ENCODE measurements around the gene RHOV. TPM values are rescaled to one million over a fixed set of nuclear protein-coding genes. Genes with fewer than 3 reads are reported as not detected.
"Not testable (repeated sequence)": the region's sequence is repeated elsewhere in the genome, so short reads cannot be mapped to it uniquely, and the experiment has no call there.

Gene RHOV
- polyA plus RNA-seq, 1 donor (not counting 4 experiments of a cell fraction or from before 2014, with no cell fraction given): 7.1 TPM

DNA sequence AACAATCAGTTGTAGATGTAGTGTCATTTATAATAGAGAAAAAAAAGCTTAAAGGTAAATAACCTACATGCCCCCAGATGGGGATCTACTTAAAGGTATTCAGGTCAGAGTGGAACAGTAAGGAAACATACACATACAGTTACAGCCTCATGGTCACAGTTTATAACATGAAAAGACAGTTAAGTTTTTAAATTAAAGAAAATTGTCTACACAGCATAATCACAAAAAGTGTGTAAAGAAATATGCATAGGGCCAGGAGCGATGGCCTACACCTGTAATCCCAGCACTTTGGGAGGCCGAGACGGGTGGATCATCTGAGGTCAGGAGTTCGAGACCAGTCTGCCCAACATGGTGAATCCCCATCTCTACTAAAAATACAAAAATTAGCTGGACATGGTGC lies 6.8 kb downstream of the RHOV start:
- FAIRE-seq (no peak), DNase-seq (ENCODE audit: low read depth, low spot score) (no peak)
- dilution Hi-C loops (cut with MboI; ENCODE audit: extremely low pct_ligation_motif_present, low sequenced_read_pairs): no loop called here
- H3K9me3 ChIP-seq (ENCODE audit: control insufficient read depth, low read depth, low read length): no peaks in the 10 kb centered on the region
- H3K36me3 ChIP-seq (ENCODE audit: control insufficient read depth in 2 of 2, extremely low read depth in 1 of 2, insufficient read depth in 2 of 2, low read length in 2 of 2): no peaks in the 10 kb centered on the region
- TF ChIP-seq, protein P1, sequence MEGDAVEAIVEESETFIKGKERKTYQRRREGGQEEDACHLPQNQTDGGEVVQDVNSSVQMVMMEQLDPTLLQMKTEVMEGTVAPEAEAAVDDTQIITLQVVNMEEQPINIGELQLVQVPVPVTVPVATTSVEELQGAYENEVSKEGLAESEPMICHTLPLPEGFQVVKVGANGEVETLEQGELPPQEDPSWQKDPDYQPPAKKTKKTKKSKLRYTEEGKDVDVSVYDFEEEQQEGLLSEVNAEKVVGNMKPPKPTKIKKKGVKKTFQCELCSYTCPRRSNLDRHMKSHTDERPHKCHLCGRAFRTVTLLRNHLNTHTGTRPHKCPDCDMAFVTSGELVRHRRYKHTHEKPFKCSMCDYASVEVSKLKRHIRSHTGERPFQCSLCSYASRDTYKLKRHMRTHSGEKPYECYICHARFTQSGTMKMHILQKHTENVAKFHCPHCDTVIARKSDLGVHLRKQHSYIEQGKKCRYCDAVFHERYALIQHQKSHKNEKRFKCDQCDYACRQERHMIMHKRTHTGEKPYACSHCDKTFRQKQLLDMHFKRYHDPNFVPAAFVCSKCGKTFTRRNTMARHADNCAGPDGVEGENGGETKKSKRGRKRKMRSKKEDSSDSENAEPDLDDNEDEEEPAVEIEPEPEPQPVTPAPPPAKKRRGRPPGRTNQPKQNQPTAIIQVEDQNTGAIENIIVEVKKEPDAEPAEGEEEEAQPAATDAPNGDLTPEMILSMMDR (optimal IDR thresholded peaks at IDR 0.05 in 1 of 3, IDR thresholded peaks at IDR 0.05 in 1 of 3, conservative IDR thresholded peaks at IDR 0.05 in 1 of 3; ENCODE audit: extremely low read depth in 1 of 3, insufficient read depth in 2 of 3, low read length in 3 of 3): no peak
- no peak for TF ChIP-seq EZH2 (IDR thresholded peaks at IDR 0.05; ENCODE audit: low read length)
- no peak overlapping the region for H3K4me2 ChIP-seq (ENCODE audit: control insufficient read depth, extremely low read depth, insufficient read depth, low read depth, low read length)
- no peaks in the 10 kb centered on the region for H3K27me3 ChIP-seq (ENCODE audit: control insufficient read depth, extremely low read depth, insufficient read depth, low read length)
- H3K4me1 ChIP-seq (ENCODE audit: control insufficient read depth, extremely low read depth, insufficient read depth, low read length): peaks cover 21% of the 10 kb centered on the region
- no peak overlapping the region for H2AFZ ChIP-seq (ENCODE audit: control insufficient read depth, low read length)
- no peaks in the 10 kb centered on the region for H3K79me2 ChIP-seq (ENCODE audit: control insufficient read depth, insufficient read depth, low read length)
- H4K20me1 ChIP-seq (ENCODE audit: control insufficient read depth, extremely low read depth, insufficient read depth, low read length): no peaks in the 10 kb centered on the region
- no peaks in the 10 kb centered on the region for H3K9me1 ChIP-seq (ENCODE audit: control insufficient read depth, extremely low read depth, insufficient read depth, low read length)
- no peak overlapping the region for H3K9ac ChIP-seq (ENCODE audit: control insufficient read depth, extremely low read depth, insufficient read depth, low read length)
- no peak overlapping the region for H3K4me3 ChIP-seq (ENCODE audit: control insufficient read depth in 2 of 3, extremely low read depth in 1 of 3, insufficient read depth in 2 of 3, low read depth in 1 of 3, low read length in 3 of 3)
- no peak overlapping the region for H3K27ac ChIP-seq (ENCODE audit: control insufficient read depth, insufficient read depth, low read length)

DNA sequence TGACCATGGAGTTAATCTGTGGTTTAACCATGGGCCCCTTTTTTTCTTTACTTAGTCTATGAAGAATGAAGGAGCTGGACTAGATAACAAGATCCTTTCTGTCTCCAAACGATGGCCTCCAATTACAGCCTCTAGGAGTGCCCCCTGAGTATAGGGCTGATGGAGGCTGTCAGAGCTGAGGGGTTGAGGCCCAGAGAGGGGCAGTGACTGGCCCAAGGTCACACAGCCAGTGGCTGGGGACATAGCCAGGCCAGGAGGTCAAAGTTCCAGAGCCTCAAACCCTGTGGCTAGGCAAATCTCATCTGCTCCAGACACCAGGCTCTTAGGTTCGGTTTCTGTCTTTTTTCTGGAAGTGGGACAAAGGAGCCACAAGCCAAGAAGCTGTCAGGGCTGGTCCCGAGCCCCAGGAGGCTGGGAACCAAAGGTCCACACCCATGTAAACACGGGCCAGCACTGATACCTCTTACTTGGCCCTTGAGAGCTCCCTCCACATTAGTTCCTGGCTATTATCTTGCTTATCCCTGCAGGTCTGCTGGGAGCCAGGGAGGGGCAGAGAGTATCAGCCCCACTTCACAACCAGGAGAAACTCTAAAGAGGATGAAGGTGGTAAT lies 10.3 kb downstream of the RHOV start:
- Histone ChIP-seq H3K9ac (ENCODE audit: control insufficient read depth, extremely low read depth, insufficient read depth, low read length) (no peak overlapping the region), H3K36me3 (ENCODE audit: control insufficient read depth in 2 of 2, extremely low read depth in 1 of 2, insufficient read depth in 2 of 2, low read length in 2 of 2) (peaks cover under 1% of the 10 kb centered on the region in 2 experiments), H3K4me2 (ENCODE audit: control insufficient read depth, extremely low read depth, insufficient read depth, low read depth, low read length) (no peak overlapping the region), H3K4me1 (ENCODE audit: control insufficient read depth, extremely low read depth, insufficient read depth, low read length) (peaks cover 16% of the 10 kb centered on the region), H2AFZ (ENCODE audit: control insufficient read depth, low read length) (no peak overlapping the region), H3K27me3 (ENCODE audit: control insufficient read depth, extremely low read depth, insufficient read depth, low read length) (no peaks in the 10 kb centered on the region), H3K9me1 (ENCODE audit: control insufficient read depth, extremely low read depth, insufficient read depth, low read length) (no peaks in the 10 kb centered on the region), H3K79me2 (ENCODE audit: control insufficient read depth, insufficient read depth, low read length) (no peaks in the 10 kb centered on the region), H3K4me3 (ENCODE audit: control insufficient read depth in 2 of 3, extremely low read depth in 1 of 3, insufficient read depth in 2 of 3, low read depth in 1 of 3, low read length in 3 of 3) (no peak overlapping the region), H3K27ac (ENCODE audit: control insufficient read depth, insufficient read depth, low read length) (no peak overlapping the region), H4K20me1 (ENCODE audit: control insufficient read depth, extremely low read depth, insufficient read depth, low read length) (no peaks in the 10 kb centered on the region), H3K9me3 (ENCODE audit: control insufficient read depth, low read depth, low read length) (no peaks in the 10 kb centered on the region)
- dilution Hi-C loops (cut with MboI; ENCODE audit: extremely low pct_ligation_motif_present, low sequenced_read_pairs): no loop called here
- DNase-seq (ENCODE audit: low read depth, low spot score) (no peak), FAIRE-seq (no peak)
- no peak for TF ChIP-seq EZH2 (IDR thresholded peaks at IDR 0.05; ENCODE audit: low read length)
- TF ChIP-seq, protein P1 (optimal IDR thresholded peaks at IDR 0.05 in 1 of 3, IDR thresholded peaks at IDR 0.05 in 1 of 3, conservative IDR thresholded peaks at IDR 0.05 in 1 of 3; ENCODE audit: extremely low read depth in 1 of 3, insufficient read depth in 2 of 3, low read length in 3 of 3): no peak

DNA sequence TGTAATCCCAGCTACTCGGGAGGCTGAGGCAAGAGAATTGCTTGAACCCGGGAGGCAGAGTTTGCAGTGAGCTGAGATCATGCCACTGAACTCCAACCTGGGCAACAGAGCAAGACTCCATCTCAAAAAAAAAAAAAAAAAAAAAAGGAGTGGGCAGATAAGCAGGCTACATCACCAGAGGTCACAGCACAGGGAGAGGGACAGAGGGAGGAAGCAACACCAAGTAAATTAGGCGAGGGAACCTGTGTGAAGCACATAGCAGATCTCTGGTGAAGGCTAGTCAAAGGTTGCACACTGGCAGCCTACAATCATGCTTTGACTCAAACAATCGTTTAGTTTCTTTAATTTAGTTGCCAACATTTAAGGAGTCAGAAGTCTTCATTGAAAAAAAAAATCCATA lies 12.9 kb downstream of the RHOV start:
- peaks cover 21% of the 10 kb centered on the region for H3K4me1 ChIP-seq (ENCODE audit: control insufficient read depth, extremely low read depth, insufficient read depth, low read length)
- dilution Hi-C loops (cut with MboI; ENCODE audit: extremely low pct_ligation_motif_present, low sequenced_read_pairs); H3K9me1 ChIP-seq (ENCODE audit: control insufficient read depth, extremely low read depth, insufficient read depth, low read length); H3K9me3 ChIP-seq (ENCODE audit: control insufficient read depth, low read depth, low read length); DNase-seq (ENCODE audit: low read depth, low spot score); H4K20me1 ChIP-seq (ENCODE audit: control insufficient read depth, extremely low read depth, insufficient read depth, low read length); H3K4me2 ChIP-seq (ENCODE audit: control insufficient read depth, extremely low read depth, insufficient read depth, low read depth, low read length); FAIRE-seq; H3K27me3 ChIP-seq (ENCODE audit: control insufficient read depth, extremely low read depth, insufficient read depth, low read length); H3K79me2 ChIP-seq (ENCODE audit: control insufficient read depth, insufficient read depth, low read length); H3K27ac ChIP-seq (ENCODE audit: control insufficient read depth, insufficient read depth, low read length); H2AFZ ChIP-seq (ENCODE audit: control insufficient read depth, low read length); H3K9ac ChIP-seq (ENCODE audit: control insufficient read depth, extremely low read depth, insufficient read depth, low read length); H3K4me3 ChIP-seq (ENCODE audit: control insufficient read depth in 2 of 3, extremely low read depth in 1 of 3, insufficient read depth in 2 of 3, low read depth in 1 of 3, low read length in 3 of 3): not testable (repeated sequence)
- H3K36me3 ChIP-seq (ENCODE audit: control insufficient read depth in 2 of 2, extremely low read depth in 1 of 2, insufficient read depth in 2 of 2, low read length in 2 of 2): peaks cover 16 to 19% of the 10 kb centered on the region in 2 experiments

Data from keratinocyte (primary cell).